GM06990 (cell line): ENCODE results near the gene AP5B1.

ENCODE experiments used
- DNase-seq: peaks from one replicate; pipeline ENCODE4 v3.0.0-alpha.2; 2011; ENCODE audit not compliant: insufficient read length; ENCODE audit errors: extremely low read depth
- H3K27me3 ChIP-seq: replicated peaks from 2 replicates; pipeline ENCODE4 v1.6.0; 2011; ENCODE audit warnings: low read length; ENCODE audit not compliant: control insufficient read depth, insufficient read depth
- H3K36me3 ChIP-seq: 2 replicates; pipeline ENCODE4 v1.5.1; 2011; ENCODE audit warnings: low read length; ENCODE audit not compliant: control insufficient read depth, insufficient read depth
- H3K4me3 ChIP-seq: replicated peaks from 2 replicates; pipeline ENCODE4 v1.5.1; 2011; ENCODE audit warnings: low read depth, mild to moderate bottlenecking, control low read depth, low read length
- TF ChIP-seq, protein P1 (sequence below): IDR thresholded peaks from 2 replicates; pipeline ENCODE4 v1.5.1; 2011; ENCODE audit warnings: low read length, control low read depth, mild to moderate bottlenecking, inconsistent platforms; ENCODE audit not compliant: insufficient read depth, poor library complexity, severe bottlenecking

AP5B1 gene

DNA sequence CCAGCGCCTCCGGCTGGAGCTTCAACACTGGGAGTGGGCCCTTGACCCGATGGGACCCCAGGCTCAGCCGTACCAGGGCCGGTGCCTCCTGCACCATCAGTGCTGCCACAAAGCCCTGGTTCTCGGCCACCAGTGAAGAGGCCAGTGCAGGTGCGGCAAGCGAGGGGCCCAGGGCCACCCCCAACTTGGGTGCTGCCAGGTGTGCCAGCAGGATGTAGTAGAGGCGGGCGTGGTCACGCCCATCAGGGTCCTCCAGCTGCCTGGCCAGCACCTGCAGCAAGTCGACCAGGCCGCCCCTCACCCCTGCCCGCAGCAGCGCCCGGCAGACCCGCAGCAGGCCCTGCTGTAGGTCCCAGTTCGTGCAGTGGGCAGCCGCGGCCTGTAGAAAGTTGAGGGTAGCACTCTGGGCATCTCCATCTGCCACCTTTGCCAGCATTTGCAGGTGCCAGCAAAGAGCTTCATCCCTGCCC, 2.3 kb downstream of the AP5B1 start:
- no peak overlapping the region for H3K4me3 ChIP-seq
- no peak for DNase-seq
- H3K27me3 ChIP-seq: no peaks in the 10 kb centered on the region
- H3K36me3 ChIP-seq: peaks cover 16% of the 10 kb centered on the region
- TF ChIP-seq, protein P1, sequence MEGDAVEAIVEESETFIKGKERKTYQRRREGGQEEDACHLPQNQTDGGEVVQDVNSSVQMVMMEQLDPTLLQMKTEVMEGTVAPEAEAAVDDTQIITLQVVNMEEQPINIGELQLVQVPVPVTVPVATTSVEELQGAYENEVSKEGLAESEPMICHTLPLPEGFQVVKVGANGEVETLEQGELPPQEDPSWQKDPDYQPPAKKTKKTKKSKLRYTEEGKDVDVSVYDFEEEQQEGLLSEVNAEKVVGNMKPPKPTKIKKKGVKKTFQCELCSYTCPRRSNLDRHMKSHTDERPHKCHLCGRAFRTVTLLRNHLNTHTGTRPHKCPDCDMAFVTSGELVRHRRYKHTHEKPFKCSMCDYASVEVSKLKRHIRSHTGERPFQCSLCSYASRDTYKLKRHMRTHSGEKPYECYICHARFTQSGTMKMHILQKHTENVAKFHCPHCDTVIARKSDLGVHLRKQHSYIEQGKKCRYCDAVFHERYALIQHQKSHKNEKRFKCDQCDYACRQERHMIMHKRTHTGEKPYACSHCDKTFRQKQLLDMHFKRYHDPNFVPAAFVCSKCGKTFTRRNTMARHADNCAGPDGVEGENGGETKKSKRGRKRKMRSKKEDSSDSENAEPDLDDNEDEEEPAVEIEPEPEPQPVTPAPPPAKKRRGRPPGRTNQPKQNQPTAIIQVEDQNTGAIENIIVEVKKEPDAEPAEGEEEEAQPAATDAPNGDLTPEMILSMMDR: no peak

DNA sequence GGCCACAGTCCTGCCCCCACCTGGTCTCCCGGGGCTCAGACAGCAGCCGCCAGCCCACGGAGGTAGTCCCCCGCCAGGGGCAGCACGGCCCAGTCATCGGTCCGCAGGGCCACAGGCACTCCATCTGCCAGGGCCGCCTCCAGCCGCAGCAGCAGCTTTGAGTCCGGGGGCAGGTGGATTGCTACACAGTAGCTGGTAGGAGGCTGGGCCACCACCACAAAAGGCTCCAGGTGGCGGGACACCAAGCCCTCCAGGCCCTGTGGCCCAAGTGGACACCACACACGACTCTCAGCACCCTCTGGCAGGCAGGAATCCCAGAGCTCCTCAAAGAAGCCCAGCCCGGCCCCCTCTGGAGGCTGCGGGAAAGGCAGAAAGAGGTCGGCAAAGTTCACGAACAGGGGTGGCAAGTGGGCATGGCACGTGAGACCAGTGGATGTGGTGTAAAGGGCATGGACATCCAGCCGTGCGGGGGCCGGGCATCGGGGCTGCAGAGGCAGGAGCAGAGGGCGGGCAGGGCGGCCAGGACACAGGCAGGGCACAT, 2.9 kb downstream of the AP5B1 start:
- peaks cover 16% of the 10 kb centered on the region for H3K36me3 ChIP-seq
- H3K4me3 ChIP-seq: no peak overlapping the region
- no peaks in the 10 kb centered on the region for H3K27me3 ChIP-seq
- DNase-seq: no peak
- TF ChIP-seq, protein P1: no peak

DNA sequence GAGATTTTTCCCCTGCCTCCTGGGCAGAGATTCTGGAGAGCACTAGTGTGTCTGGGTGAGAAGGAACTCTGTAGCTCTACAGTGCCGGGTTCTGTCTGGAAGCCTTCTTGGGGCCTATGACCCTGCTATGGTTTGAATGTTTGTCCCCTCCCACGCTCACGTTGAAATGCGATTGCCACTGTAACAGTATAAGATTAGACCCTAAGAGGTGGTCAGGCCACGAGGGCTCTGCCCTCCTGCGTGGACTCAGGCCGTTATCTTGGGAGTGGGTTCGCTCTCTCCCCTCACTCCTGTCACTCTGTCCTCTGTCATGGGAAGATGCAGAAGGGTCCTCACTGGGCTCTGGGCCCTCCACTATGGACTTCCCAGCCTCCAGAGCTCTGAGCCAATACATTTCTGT, 3.5 kb downstream of the AP5B1 start:
- Histone ChIP-seq H3K36me3 (peaks cover 16% of the 10 kb centered on the region), H3K4me3 (no peak overlapping the region), H3K27me3 (no peaks in the 10 kb centered on the region)
- TF ChIP-seq, protein P1: no peak
- no peak for DNase-seq

DNA sequence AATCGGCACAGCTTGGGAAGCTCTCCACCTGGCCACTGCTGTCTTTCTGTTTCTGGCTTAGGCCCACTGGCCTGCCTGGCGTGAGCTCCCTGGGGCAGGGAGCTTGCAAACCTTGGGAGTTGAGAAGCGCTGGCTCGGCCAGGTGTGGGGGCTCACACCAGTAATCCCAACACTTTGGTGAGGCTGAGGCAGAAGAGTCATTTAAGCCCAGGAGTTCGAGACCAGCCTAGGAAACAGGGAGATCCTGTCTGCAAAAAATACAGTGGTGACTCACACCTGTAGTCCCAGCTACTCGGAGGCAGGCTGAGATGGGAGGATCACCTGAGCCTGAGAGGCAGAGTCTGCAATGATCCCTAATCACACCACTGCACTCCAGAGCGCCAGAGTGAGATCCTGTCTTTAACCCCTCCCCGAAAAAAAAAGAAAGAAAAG, 4.0 kb downstream of the AP5B1 start:
- Histone ChIP-seq H3K27me3 (no peaks in the 10 kb centered on the region), H3K4me3 (no peak overlapping the region), H3K36me3 (peaks cover 16% of the 10 kb centered on the region)
- TF ChIP-seq, protein P1: no peak
- DNase-seq: no peak

DNA sequence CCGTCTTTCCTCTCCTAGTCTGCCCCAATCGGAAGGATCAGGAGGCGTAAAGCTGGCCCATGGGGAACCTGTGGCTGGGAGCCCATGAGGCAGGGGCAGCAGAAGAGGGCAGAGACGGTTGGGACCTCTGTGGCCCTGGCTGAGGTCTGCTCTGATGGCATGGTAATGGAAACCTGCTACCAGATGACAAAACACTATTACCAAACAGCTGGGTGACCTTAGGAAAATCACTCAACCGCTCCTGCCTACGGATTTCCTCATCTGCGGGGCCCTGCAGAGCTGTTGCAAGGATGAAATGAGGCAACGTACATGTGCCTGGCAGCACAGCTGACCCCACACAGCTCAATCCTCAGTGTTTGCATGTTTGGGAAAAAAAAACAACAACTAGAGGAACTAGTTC, 4.6 kb downstream of the AP5B1 start:
- no peak overlapping the region for H3K4me3 ChIP-seq
- no peaks in the 10 kb centered on the region for H3K27me3 ChIP-seq
- peaks cover 16% of the 10 kb centered on the region for H3K36me3 ChIP-seq
- TF ChIP-seq, protein P1: no peak
- DNase-seq: no peak
